GM18517 (cell line): ENCODE results near the gene TOM1L2.
"Not testable (repeated sequence)": the region's sequence is repeated elsewhere in the genome, so short reads cannot be mapped to it uniquely, and the experiment has no call there.

ENCODE experiments used
- ATAC-seq: cut with Tn5 transposase; IDR thresholded peaks from one replicate; pipeline ENCODE4 v1.9.1; 2021; ENCODE audit warnings: mild to moderate bottlenecking, moderate library complexity; ENCODE audit not compliant: unreplicated experiment

TOM1L2 gene

GRCh38 chr17:17944743-17945142, 27.5 kb downstream of the TOM1L2 start:
- ATAC-seq, result no peak

GRCh38 chr17:17944242-17944641, 28.0 kb downstream of the TOM1L2 start:
- ATAC-seq, result no peak

GRCh38 chr17:17943281-17943984, 28.8 kb downstream of the TOM1L2 start:
- ATAC-seq, result no peak

- no peak for ATAC-seq
These were observed 29.4 kb downstream of the TOM1L2 start for GRCh38 chr17:17942846-17943245.

GRCh38 chr17:17941015-17941414, 31.2 kb downstream of the TOM1L2 start:
- no peak for ATAC-seq

- ATAC-seq, result no peak
These were observed 31.7 kb downstream of the TOM1L2 start for GRCh38 chr17:17940441-17940911.

- ATAC-seq, result not testable (repeated sequence)
These were observed 32.3 kb downstream of the TOM1L2 start for GRCh38 chr17:17939941-17940340.

GRCh38 chr17:17938388-17939107, 33.7 kb downstream of the TOM1L2 start:
- no peak for ATAC-seq

- no peak for ATAC-seq
These were observed 34.2 kb downstream of the TOM1L2 start for GRCh38 chr17:17937958-17938357.

GRCh38 chr17:17937201-17937853, 34.9 kb downstream of the TOM1L2 start:
- ATAC-seq, result no peak

- no peak for ATAC-seq
These were observed 36.6 kb downstream of the TOM1L2 start for GRCh38 chr17:17935321-17936271.

GRCh38 chr17:17934806-17935205, 37.4 kb downstream of the TOM1L2 start:
- ATAC-seq, result no peak

GRCh38 chr17:17934214-17934613, 38.0 kb downstream of the TOM1L2 start:
- no peak for ATAC-seq

- ATAC-seq, result no peak
These were observed 38.4 kb downstream of the TOM1L2 start for GRCh38 chr17:17933775-17934174.

- ATAC-seq, result no peak
These were observed 41.0 kb downstream of the TOM1L2 start for GRCh38 chr17:17931159-17931558.

- ATAC-seq, result no peak
These were observed 41.5 kb downstream of the TOM1L2 start for GRCh38 chr17:17930674-17931073.

- ATAC-seq, result no peak
These were observed 42.4 kb downstream of the TOM1L2 start for GRCh38 chr17:17929655-17930380.

GRCh38 chr17:17928398-17929287, 43.6 kb downstream of the TOM1L2 start:
- ATAC-seq, result no peak

GRCh38 chr17:17926840-17927449, 45.3 kb downstream of the TOM1L2 start:
- no peak for ATAC-seq
